Activated T-helper 2 cell treated with anti-CD3 and anti-CD28 coated beads, Interferon-gamma antibody, Interleukin-2, Interleukin-4, amounts not matched to agents 10 μg/mL and 5 μg/mL and 100 μg/mL, durations not matched to agents 14 hours and 24 hours and 36 hours (primary cell): Measurements from ENCODE around the gene ZNF423. TPM values are rescaled to one million over a fixed set of nuclear protein-coding genes. Genes with fewer than 3 reads are reported as not detected.

Experiments used
- DNase-seq: peaks from one replicate; pipeline ENCODE4 v3.0.0; 2021; ENCODE audit warnings: low spot score
- H3K27ac Mint-ChIP-seq: one replicate; pipeline ENCODE4 v1.8.0; 2021; ENCODE audit warnings: mixed read lengths
- H3K27me3 Mint-ChIP-seq: one replicate; pipeline ENCODE4 v1.8.0; 2021; ENCODE audit warnings: low read depth, mixed read lengths
- H3K36me3 Mint-ChIP-seq: one replicate; pipeline ENCODE4 v1.8.0; 2021; ENCODE audit warnings: low read depth, mixed read lengths
- H3K4me1 Mint-ChIP-seq: one replicate; pipeline ENCODE4 v1.8.0; 2021; ENCODE audit warnings: low read depth, mixed read lengths
- H3K4me3 Mint-ChIP-seq: one replicate; pipeline ENCODE4 v1.8.0; 2021; ENCODE audit warnings: low read depth, mild to moderate bottlenecking, moderate library complexity, mixed read lengths
- H3K9me3 Mint-ChIP-seq: one replicate; pipeline ENCODE4 v1.8.0; 2021; ENCODE audit warnings: mixed read lengths
- intact Hi-C: fragments of 100-400 bp; cut with micrococcal nuclease; formaldehyde crosslinking; loops from one replicate; pipeline ENCODE4 v1.15.1; 2023
- total RNA-seq: library from RNA; stranded (reverse); gene quantifications from 2 replicates; pipeline ENCODE4 v1.2.3, GENCODE V29; 2022

Gene ZNF423
- total RNA-seq, 1 donor from 2014 or later, result not detected

DNA sequence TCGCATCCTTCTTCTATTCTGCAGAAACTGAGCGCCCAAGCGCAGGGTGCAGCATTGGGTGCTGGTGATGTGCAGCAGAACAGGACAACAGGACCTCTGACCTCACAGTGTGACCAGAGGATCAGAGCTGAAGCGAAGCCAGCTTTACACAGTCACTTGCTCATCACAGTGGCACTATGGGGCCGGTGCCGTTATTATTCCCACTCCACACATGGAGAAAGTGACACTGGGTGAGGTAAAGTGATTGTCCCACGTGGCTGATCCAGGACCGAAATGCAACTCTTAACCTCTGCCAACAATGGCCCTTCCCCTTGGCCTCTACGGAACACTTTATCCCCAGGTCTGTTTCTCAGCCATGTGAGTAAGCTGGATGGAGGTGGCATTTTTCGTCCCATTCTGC, 311.1 kb downstream of the ZNF423 start:
- Mint-ChIP-seq H3K9me3 (no peaks in the 10 kb centered on the region), H3K4me1 (no peaks in the 10 kb centered on the region), H3K4me3 (no peak overlapping the region), H3K27me3 (no peaks in the 10 kb centered on the region), H3K27ac (no peak overlapping the region), H3K36me3 (no peaks in the 10 kb centered on the region)
- intact Hi-C loops, result no loop called here
- no peak for DNase-seq

DNA sequence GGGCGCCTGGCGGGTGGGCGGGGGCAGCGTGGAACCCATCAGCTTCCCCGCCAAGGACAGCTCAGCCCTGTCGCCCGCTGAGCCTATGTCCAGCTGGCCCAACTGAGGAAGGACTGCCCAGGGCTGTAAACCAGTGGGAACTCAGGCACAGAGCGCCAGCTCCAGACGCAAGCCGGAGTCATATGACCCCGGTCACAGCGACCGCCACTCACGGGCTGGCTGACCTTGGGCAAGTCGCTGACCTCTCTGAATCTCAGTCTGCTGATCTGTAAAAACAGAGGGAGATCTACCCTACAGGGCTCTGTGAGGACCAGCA, 312.3 kb downstream of the ZNF423 start:
- H3K27me3 Mint-ChIP-seq, result no peaks in the 10 kb centered on the region
- intact Hi-C loops, result no loop called here
- H3K4me1 Mint-ChIP-seq, result no peaks in the 10 kb centered on the region
- no peak for DNase-seq
- no peak overlapping the region for H3K27ac Mint-ChIP-seq
- no peaks in the 10 kb centered on the region for H3K36me3 Mint-ChIP-seq
- no peak overlapping the region for H3K4me3 Mint-ChIP-seq
- H3K9me3 Mint-ChIP-seq, result no peaks in the 10 kb centered on the region

DNA sequence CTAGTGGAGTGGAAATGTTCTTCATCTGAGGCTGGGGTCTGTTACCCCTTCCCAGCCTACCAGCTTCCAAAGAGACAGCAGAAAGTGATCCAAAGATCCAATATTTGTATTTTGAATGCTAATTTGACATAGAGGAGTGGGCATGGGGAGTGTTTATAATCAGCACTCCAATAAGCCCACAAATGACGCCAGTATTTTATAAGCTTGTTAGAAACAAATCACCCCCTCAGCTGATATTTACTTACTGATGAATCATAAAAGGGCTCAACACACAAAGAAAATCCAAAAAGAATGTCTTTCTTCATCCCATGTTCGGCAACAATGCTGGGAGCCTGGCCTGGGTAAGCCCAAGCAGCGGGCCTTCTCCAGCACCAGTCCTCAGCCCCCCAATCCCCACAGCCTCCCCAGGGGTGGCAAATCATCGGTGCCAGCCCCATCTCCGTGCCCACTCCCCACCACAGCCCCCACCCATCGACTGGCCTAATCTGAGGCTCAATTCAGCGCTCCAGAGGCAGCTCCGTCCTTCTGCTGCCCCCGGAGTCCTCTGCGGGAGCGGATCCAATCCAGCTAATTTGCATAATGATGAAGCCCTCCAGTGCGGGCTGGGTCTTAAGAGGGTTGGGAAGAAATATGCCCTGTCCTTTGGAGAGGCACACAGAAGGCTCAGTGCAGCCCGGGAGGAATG, 312.8 kb downstream of the ZNF423 start:
- H3K27me3 Mint-ChIP-seq, result no peaks in the 10 kb centered on the region
- no peaks in the 10 kb centered on the region for H3K36me3 Mint-ChIP-seq
- DNase-seq, result no peak
- no peak overlapping the region for H3K4me3 Mint-ChIP-seq
- H3K9me3 Mint-ChIP-seq, result no peaks in the 10 kb centered on the region
- no peaks in the 10 kb centered on the region for H3K4me1 Mint-ChIP-seq
- H3K27ac Mint-ChIP-seq, result no peak overlapping the region
- intact Hi-C loops, result no loop called here

- no peaks in the 10 kb centered on the region for H3K36me3 Mint-ChIP-seq
- H3K4me1 Mint-ChIP-seq, result no peaks in the 10 kb centered on the region
- no peak overlapping the region for H3K4me3 Mint-ChIP-seq
- intact Hi-C loops, result no loop called here
- no peaks in the 10 kb centered on the region for H3K27me3 Mint-ChIP-seq
- H3K27ac Mint-ChIP-seq, result no peak overlapping the region
- DNase-seq, result no peak
- no peaks in the 10 kb centered on the region for H3K9me3 Mint-ChIP-seq
These were observed 313.5 kb downstream of the ZNF423 start for GRCh38 chr16:49542391-49542891.

DNA sequence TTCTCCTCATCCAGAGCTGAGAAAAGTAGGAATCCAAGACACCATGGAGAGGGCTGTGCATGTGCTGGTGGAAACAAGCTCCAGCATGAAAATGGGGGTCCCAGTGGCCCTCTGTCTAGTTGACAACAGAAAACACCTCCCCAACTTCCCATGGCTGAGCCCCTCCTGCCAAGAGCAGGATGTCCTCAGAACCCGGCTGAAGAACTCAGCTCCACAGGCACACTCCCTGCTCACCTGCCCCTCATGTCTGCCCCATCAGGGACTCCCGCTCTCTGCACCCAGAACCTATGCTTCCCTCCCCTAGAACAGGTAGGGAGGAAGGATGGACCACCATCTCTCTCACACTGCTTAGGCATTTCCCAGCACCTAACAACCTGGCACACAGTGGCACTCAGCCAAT, 315.1 kb downstream of the ZNF423 start:
- DNase-seq, result no peak
- Mint-ChIP-seq H3K4me1 (no peaks in the 10 kb centered on the region), H3K4me3 (no peak overlapping the region), H3K27ac (no peak overlapping the region), H3K9me3 (no peaks in the 10 kb centered on the region), H3K36me3 (no peaks in the 10 kb centered on the region), H3K27me3 (no peaks in the 10 kb centered on the region)
- intact Hi-C loops, result no loop called here

DNA sequence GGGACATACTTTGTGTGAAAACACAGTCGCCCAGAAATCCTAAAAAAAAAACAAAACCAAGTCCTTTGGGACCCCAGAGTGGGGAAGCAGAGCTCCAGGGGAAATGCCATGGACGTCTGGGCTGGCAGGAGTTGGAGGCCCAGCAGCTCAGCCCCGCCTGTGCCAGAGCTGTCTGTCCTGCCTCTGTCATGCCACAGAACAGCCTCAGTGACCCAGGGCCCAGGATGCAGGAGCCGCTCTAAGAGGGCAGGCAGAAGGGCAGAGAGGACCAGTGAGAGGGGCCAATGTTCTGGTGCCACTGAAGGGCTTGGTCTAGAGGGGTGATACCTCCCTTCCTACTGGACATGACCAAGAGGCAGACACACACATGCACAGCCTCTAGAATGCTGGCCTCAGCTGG, 316.2 kb downstream of the ZNF423 start:
- Mint-ChIP-seq H3K4me1 (no peaks in the 10 kb centered on the region), H3K4me3 (no peak overlapping the region), H3K36me3 (no peaks in the 10 kb centered on the region), H3K9me3 (no peaks in the 10 kb centered on the region), H3K27ac (no peak overlapping the region), H3K27me3 (no peaks in the 10 kb centered on the region)
- DNase-seq, result no peak
- intact Hi-C loops, result no loop called here

DNA sequence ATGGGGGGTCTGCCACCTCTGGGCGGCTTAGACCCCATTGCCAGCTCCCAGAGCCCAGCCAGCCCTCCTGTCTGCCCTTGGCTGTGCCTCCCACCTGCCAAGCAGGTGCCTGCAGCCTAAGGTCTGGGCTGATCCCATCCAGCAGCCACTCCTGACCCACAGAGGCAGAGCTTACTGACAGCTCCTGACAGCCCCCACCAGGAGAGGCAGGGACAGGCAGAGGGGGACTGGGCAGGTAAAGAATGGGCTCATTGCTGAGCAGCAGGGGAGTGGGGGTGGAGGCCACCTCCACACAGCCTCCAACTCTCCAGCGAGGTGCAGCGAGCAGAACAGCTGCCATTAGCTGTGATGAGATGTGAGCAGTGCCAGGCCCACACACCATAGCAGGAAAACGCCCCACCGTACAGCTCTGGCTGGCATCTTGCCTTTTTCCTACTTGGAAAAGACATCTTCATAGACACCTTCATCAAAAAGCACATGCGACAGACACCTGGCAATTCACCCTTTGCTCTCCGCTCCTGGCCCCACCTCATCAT, 317.9 kb downstream of the ZNF423 start:
- H3K36me3 Mint-ChIP-seq, result no peaks in the 10 kb centered on the region
- H3K27me3 Mint-ChIP-seq, result no peaks in the 10 kb centered on the region
- H3K4me1 Mint-ChIP-seq, result no peaks in the 10 kb centered on the region
- no peak for DNase-seq
- intact Hi-C loops, result no loop called here
- no peaks in the 10 kb centered on the region for H3K9me3 Mint-ChIP-seq
- no peak overlapping the region for H3K4me3 Mint-ChIP-seq
- no peak overlapping the region for H3K27ac Mint-ChIP-seq

- DNase-seq, result no peak
- no peaks in the 10 kb centered on the region for H3K4me1 Mint-ChIP-seq
- intact Hi-C loops, result no loop called here
- H3K27ac Mint-ChIP-seq, result no peak overlapping the region
- no peak overlapping the region for H3K4me3 Mint-ChIP-seq
- no peaks in the 10 kb centered on the region for H3K36me3 Mint-ChIP-seq
- no peaks in the 10 kb centered on the region for H3K27me3 Mint-ChIP-seq
- no peaks in the 10 kb centered on the region for H3K9me3 Mint-ChIP-seq
These were observed 320.9 kb downstream of the ZNF423 start for GRCh38 chr16:49534901-49535610.

- intact Hi-C loops, result no loop called here
- Mint-ChIP-seq H3K4me1 (no peaks in the 10 kb centered on the region), H3K4me3 (no peak overlapping the region), H3K27me3 (no peaks in the 10 kb centered on the region), H3K36me3 (no peaks in the 10 kb centered on the region), H3K27ac (no peak overlapping the region), H3K9me3 (no peaks in the 10 kb centered on the region)
- DNase-seq, result no peak
These were observed 322.5 kb downstream of the ZNF423 start for GRCh38 chr16:49533422-49533821.

- H3K36me3 Mint-ChIP-seq, result no peaks in the 10 kb centered on the region
- intact Hi-C loops, result no loop called here
- no peak overlapping the region for H3K27ac Mint-ChIP-seq
- H3K4me3 Mint-ChIP-seq, result no peak overlapping the region
- H3K27me3 Mint-ChIP-seq, result no peaks in the 10 kb centered on the region
- H3K4me1 Mint-ChIP-seq, result no peaks in the 10 kb centered on the region
- no peak for DNase-seq
- no peaks in the 10 kb centered on the region for H3K9me3 Mint-ChIP-seq
These were observed 323.0 kb downstream of the ZNF423 start for GRCh38 chr16:49532873-49533272.

DNA sequence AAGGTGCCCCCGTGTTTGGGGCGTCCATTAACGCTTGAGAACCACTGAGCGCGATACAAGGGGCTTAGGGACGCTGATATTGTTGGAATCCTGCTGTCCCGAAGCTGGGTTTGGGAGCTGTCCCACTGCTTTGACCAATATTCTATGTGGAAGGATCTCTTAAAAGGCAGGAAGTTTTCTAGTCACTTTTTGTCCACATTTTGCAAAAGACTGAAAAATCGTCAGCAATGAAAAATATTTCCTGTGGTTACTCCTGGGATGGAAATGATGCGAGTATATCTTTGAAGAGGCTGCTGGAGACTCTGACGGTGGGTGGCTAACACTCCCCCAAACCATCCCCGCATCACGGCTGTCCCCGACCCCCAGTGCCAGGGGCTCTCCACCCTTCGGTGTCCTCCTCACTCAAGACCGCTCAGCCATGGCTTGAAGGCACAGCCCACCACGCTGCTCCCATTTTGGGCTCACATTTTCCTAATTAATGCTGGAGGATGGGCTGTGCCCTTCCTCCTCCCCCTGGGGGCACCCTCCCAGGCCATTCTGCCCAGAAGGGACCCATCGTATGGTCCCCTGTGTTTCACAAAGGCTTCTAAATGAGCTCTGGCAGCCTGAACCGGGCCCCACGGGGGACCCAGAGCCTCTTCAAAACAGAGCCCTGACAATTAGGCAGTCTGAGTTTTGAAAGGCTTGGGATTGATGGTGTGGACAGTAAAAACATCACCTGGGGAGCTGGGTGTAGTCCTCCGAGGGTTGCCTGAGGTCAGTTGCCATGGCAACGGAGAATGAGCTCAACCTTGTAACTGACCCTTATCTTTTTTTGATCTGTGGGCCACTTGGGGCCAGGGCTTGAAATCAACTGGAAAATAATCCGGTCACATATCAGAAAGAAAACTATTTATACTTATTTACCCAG, 323.7 kb downstream of the ZNF423 start:
- no peaks in the 10 kb centered on the region for H3K4me1 Mint-ChIP-seq
- no peak for DNase-seq
- no peaks in the 10 kb centered on the region for H3K36me3 Mint-ChIP-seq
- intact Hi-C loops, result no loop called here
- H3K9me3 Mint-ChIP-seq, result no peaks in the 10 kb centered on the region
- no peak overlapping the region for H3K4me3 Mint-ChIP-seq
- no peaks in the 10 kb centered on the region for H3K27me3 Mint-ChIP-seq
- no peak overlapping the region for H3K27ac Mint-ChIP-seq

DNA sequence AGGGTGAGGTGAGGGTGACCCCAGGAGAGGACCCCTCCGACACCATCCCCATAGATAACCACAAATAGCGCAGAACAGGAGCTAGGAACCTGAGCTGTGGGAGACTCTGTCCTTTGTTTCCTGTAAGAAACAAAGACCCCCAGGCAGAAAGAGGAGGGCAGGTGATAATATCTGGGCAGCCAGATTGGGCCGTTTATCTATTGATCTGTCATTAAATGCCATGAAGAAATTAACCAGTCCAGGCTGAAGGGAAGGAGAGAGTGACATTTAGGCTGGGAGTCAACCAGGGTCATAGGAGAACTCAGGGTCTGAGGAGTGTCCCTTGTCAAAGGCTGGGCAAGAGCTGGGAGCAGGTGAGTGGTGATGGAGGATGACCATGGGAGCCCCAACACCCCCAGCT, 324.5 kb downstream of the ZNF423 start:
- Mint-ChIP-seq H3K27me3 (no peaks in the 10 kb centered on the region), H3K9me3 (no peaks in the 10 kb centered on the region), H3K4me1 (no peaks in the 10 kb centered on the region), H3K27ac (no peak overlapping the region), H3K36me3 (no peaks in the 10 kb centered on the region), H3K4me3 (no peak overlapping the region)
- DNase-seq, result no peak
- intact Hi-C loops, result no loop called here
